ENCODE results near the gene EHMT1. TPM values are rescaled to one million over a fixed set of nuclear protein-coding genes. Genes with fewer than 3 reads are reported as not detected.

Gene EHMT1
- total and polyA plus RNA-seq, 2 of the 8 experiments (the other 6 are each of a cell fraction or from before 2014, with no cell fraction given) = 95.7 to 163 TPM

- TF ChIP-seq RAD21 (IDR thresholded peaks at IDR 0.05 in 1 of 2, conservative IDR thresholded peaks at IDR 0.05 in 1 of 2; ENCODE audit: low read depth in 2 of 2, low read length in 2 of 2) (0 out of 4 replicates have a peak, but pooled peaks of 1 of the 2 experiments have one; percentile 13), ATF2 (IDR thresholded peaks at IDR 0.05; ENCODE audit: low read length) (no peak), CBX5 (IDR thresholded peaks at IDR 0.05; ENCODE audit: low read depth, low read length) (no peak), CTBP2 (IDR thresholded peaks at IDR 0.05; ENCODE audit: borderline replicate concordance, insufficient read depth, insufficient read length, low read length) (no peak)
These were observed 92.9 kb downstream of the EHMT1 start (continued) for GRCh38 chr9:137711678-137712105.

Measured in H1 (cell line).